ENCODE results near the gene RAD1. TPM values are rescaled to one million over a fixed set of nuclear protein-coding genes. Genes with fewer than 3 reads are reported as not detected.

The RAD1 gene
- total and polyA plus RNA-seq, 2 of the 8 experiments (the other 6 are each of a cell fraction or from before 2014, with no cell fraction given), result 15.1 to 37.3 TPM

- peak in 1 of 2 experiments; percentile 5; a peak in 1 of 4 replicates for TF ChIP-seq SIN3A (conservative IDR thresholded peaks at IDR 0.05 in 1 of 2, IDR thresholded peaks at IDR 0.05 in 1 of 2; ENCODE audit: low read depth in 1 of 2, low read length in 2 of 2)
- TF ChIP-seq CTBP2 (IDR thresholded peaks at IDR 0.05; ENCODE audit: borderline replicate concordance, insufficient read depth, insufficient read length, low read length), result no peak
- no peak for TF ChIP-seq RAD21 (IDR thresholded peaks at IDR 0.05 in 1 of 2, conservative IDR thresholded peaks at IDR 0.05 in 1 of 2; ENCODE audit: low read depth in 2 of 2, low read length in 2 of 2)
- peak; percentile 82 for TF ChIP-seq MAX (IDR thresholded peaks at IDR 0.05)
- no peak for TF ChIP-seq NANOG (IDR thresholded peaks at IDR 0.05; ENCODE audit: insufficient read depth, low read depth, low read length, poor library complexity, severe bottlenecking)
- 0 out of 2 replicates have a peak, but pooled peaks have one; percentile 5 for TF ChIP-seq CHD2 (IDR thresholded peaks at IDR 0.05; ENCODE audit: low read length)
- no peak for TF ChIP-seq PHF8 (conservative IDR thresholded peaks at IDR 0.05; ENCODE audit: low read depth, low read length)
- TF ChIP-seq BRCA1 (IDR thresholded peaks at IDR 0.05; ENCODE audit: low read depth, low read length), result no peak
- TF ChIP-seq ZNF274 (IDR thresholded peaks at IDR 0.05; ENCODE audit: borderline replicate concordance, extremely low read depth, low read length), result no peak
- TF ChIP-seq TBP (IDR thresholded peaks at IDR 0.05; ENCODE audit: low read depth, low read length), result no peak
- TF ChIP-seq BCL11A (IDR thresholded peaks at IDR 0.05; ENCODE audit: low read depth in 2 of 2, low read length in 2 of 2), result no peak
- TF ChIP-seq FOSL1 (IDR thresholded peaks at IDR 0.05; ENCODE audit: insufficient read depth, low read depth, low read length), result no peak
- peak; percentile 4; the same call in 1 of the 2 replicates for TF ChIP-seq POLR2AphosphoS5 (IDR thresholded peaks at IDR 0.05; ENCODE audit: low read depth, low read length)
- TF ChIP-seq RBBP5 (IDR thresholded peaks at IDR 0.05; ENCODE audit: borderline replicate concordance, low read depth, low read length), result no peak
- TF ChIP-seq MAFK (IDR thresholded peaks at IDR 0.05; ENCODE audit: low read depth, low read length), result no peak
- TF ChIP-seq RNF2 (IDR thresholded peaks at IDR 0.05; ENCODE audit: borderline replicate concordance, low read depth, low read length, missing control alignments, poor library complexity, severe bottlenecking), result no peak
- no peak for TF ChIP-seq SRF (IDR thresholded peaks at IDR 0.05; ENCODE audit: low read depth, low read length)
Measured at GRCh38 chr5:34929134-34929719, 13.9 kb upstream of the RAD1 start, which contains the start of gene DNAJC21 (continued).

Data from H1 (cell line).